Colon (tissue), 2 donors: ENCODE data around the gene EPS8.
"Not testable (repeated sequence)": the region's sequence is repeated elsewhere in the genome, so short reads cannot be mapped to it uniquely, and the experiment has no call there.

ENCODE experiments used
- FAIRE-seq: peaks from 2 replicates; lab custom pipeline; 2012; peaks lifted over from hg19 to GRCh38; lab: Jason Lieb, UNC
- donor health status: control.
- donor health status: control.

EPS8 gene

DNA sequence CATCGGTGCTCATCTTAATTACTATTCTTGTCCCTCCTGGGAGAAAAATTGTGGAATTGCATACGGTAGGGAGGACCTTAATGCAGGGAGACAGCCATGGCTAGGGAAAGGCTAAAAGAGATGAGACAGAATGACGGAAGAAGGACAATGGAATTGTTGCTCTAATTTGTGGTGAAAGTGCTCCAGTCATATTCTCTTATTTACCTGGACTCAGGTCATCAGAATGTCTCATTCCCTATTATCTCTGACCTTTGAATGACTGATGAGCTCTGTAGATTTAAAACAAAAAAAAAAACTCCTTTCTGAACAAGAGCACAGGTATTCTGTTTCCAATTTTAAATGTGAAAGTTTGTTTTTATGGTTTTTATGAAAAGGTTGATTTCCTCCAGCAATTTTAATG lies 8.6 kb upstream of the EPS8 start:
- no peak for FAIRE-seq

DNA sequence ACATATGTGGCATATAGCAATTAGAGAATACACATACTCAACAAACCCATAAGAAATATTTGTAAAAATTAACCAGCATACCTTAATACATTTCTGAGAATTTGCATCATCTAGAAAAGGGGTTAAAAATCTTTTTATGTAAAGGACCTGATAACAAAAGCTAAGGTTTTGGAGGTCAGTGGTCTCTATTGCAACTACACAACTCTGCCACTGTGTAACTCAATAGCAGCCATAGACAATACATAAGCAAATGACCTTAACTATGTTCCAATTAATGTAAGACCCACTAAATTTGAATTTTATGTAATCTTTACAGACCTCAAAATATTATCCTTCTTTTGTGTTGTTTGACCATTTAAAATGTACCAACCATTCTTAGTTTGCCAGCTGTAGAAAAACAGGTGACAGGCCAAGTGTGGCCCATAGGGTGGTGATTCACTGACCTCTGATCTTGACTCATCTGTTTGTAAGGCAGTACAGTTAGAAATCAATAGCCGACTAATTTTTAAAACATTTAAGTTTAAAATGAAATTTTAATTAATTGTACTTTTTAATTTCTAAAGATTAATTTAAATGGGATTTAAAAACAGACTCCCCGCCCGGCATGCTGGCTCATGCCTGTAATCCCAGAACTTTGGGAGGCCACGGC lies 7.4 kb upstream of the EPS8 start:
- peak; percentile 73 for FAIRE-seq

DNA sequence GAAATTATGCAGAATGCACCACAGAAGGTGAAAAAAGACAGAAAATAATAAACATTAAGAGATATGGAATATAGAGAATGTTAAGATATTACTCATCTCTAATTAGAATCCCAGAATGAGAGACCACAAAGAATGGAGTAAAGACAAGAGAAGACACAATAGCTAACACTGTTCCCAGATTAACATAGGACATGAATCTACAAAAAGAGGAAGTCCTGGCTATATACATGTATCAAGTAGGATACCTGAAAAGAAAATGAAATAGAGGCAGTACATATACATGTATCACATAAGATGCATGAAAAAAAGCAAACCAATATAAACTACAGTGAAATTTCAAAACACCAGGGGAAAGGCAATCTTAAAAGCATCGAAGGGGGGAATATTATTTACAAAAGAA lies 5.6 kb upstream of the EPS8 start:
- no peak for FAIRE-seq

DNA sequence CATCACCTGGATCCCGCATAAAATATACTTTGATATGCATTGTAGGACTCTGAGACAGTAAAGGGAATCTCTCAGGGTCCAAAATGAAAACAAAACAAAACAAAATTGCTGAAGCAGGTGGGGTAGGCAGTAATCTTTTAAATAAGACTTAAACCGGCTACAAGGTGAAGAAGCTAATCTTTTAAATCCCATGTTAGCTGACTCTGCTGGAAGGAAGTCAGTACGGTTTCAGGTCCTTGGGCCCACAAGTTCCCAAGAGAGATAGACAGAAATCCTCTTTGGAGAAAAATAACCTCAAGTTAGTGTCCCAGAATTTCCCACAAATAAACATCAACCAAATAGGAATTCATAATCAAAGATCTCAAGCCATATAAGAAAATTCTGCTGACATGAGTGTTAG lies 5.0 kb upstream of the EPS8 start:
- FAIRE-seq: no peak

DNA sequence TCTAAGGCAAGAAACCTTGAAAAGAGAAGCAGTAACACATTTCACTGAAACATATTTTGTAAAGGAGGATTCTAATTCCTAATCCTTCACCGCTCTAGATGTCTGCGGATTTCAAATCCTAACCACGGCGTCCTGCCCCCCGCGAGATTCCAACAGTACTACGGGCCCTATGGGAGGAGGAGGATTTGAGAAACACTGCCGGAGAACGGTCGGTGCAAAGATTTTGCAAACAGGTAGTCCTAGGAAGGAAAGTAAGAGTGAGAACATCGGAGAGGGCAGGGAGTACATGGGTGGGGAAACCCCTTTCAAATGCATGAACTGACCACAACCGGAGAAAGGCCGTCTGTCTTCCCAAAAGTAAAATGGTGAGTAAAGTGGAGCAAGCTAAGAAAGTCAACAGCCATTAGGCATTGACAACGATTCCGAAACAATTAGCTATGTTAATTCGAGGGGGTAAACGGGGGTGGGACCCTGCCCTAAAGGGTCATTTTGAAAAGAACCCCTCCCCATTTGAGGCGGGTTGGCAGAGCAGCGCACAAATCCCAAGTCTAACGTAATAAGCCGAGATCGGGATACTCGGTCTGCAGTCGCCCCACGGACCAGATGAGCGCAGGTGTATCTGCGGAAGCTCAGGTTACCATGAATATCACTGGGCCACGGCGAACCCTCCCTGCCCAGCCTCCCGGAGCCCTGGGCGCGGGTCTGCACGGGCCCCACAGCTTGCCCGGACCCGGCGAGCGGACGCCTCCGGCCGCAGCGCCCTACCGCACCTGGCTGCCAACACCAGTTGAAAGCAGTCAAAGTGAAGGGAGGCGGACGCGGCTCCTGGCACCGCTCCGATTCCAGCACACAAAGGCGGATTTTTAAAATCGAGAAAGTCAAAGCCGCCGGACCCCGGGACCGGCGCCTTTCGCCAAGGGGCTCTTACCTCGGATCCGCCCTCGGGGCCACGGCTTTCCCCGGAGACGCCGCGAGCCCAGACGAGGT lies 662 bp downstream of the EPS8 start:
- FAIRE-seq: no peak

DNA sequence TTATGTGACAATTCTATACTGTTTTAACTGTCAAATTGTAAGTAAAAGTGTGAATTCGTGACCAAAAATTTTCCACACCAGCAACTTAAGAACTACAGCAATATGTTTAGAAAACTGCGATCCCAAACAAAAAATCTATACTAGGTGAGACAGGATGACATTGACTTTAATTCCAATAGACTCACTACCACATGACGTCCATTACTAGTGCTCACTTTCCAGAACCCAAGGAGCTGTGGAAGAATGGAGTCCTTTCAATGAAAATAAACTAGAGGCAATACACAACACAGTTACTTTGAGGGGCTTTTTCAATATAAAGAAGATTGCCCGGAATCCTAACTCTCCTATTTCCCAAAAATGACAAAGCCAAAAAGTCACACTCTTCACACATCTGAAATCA lies 1.4 kb downstream of the EPS8 start:
- no peak for FAIRE-seq

DNA sequence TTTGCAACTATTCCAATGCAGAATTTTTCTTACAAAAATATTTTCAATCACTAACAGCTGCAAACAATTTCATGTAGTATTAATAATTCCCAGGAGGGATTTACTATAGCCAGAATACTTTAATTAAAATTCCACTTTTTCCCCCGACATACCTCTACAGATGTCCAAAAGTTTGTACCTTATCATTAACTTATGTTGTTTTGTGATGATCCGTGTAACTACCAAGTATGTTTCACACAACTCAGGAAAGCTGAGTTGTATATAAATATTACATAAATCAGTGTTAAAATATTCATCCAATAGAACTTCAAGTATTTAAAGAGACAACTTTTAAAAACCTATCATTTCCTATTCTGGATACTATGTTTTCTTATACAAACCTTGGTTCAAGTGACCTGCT lies 2.4 kb downstream of the EPS8 start:
- FAIRE-seq: peak; percentile 18

DNA sequence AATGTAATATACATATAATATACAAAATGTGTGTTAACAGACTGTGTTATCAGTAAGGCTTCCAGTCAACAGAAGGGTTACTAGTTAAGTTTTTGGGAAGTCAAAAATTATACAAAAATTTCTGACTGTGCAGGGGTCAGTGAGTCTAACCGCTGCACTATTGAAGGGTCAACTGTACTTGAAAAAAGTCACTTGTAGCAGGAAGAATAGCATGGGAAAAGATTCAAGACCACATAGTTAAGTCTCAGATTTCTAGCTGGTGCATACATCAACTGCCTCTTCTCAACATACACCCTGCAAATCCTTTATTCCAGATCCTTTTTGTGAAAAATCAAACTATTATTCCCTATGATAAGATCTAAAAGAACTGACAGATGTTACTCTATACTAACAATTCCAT lies 5.9 kb downstream of the EPS8 start:
- no peak for FAIRE-seq

DNA sequence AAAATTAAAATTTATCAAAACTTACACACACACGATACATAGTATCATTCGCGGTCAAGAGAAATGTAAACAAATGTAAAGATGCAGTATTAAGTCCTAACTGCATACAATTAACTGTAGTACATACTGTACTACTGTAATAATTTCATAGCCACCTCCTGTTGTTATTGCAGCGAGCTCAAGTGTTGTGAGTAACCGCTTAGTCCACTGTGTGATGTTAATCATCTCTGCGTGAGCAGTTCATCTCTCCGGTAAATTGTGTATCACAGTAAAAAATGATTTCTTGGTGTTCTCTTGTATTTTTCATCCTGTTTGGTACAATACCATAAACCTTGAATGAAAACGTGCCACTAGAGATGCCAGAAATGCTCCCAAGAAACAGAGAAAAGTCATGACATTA lies 6.5 kb downstream of the EPS8 start:
- no peak for FAIRE-seq

DNA sequence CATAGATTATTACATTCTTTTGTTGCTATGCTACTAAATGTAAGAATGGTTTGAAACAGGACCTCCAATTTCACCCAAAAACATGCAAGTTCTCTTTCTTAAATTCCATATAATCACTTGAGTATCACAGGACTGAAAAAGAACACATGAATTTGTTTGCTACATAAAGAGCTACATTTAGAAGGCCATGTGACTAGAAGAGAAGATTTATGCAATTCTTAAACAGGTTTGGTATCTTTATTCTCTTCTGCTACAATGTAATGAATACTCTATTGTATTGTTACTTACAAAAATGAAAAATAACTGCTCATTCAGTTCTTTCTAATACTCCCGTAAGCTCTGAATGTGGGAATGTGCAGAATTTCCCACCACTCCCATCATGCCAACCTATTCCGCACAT lies 9.3 kb downstream of the EPS8 start:
- peak; percentile 65 for FAIRE-seq

DNA sequence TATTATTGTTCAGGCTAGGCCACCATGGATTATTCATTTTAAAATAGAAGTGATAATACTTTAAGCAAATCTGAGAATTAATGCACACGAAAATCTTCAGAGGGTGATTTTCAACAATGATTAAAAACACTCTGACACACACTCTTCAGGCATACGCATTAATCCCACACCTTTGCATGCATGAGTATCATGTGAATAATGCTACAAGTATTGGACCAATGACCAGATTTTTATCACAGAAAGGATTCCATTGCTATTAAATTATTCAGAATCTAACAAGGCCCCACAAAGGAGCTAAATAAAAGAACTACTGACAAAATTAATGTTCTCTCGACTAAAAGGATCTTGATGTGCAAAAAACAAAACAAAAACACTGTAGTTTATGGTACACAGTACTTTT lies 11.1 kb downstream of the EPS8 start:
- FAIRE-seq: no peak

DNA sequence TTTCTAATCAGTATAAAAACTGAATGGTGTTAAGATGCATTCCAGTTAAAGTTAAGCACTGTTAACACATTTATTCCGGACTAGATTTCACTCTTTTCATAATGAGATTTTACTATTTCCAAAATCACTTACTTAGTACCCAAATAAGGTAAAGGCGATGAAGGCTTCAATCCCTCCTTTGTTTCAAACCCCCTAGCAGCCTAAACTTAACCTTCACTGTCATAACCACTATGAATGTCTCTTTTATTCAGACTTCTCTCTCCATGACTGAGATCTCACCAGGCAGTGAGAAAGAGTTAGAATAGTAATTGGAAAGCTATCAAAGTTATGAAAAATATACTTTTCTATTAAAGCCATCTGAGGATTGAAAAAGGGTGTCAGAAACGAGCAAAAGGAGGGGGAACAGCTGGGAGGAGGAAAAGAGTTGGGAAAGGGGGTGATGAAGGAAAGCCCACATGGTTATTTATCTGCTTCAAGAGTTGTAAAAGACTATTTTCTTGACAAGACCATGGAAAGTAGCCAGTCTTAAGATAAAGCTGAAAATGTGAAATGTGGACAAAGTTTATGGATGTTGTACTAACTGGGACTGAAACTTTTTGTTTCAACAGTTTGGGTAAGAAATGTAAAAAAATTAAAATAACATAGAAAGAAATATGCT lies 11.7 kb downstream of the EPS8 start:
- FAIRE-seq: no peak

DNA sequence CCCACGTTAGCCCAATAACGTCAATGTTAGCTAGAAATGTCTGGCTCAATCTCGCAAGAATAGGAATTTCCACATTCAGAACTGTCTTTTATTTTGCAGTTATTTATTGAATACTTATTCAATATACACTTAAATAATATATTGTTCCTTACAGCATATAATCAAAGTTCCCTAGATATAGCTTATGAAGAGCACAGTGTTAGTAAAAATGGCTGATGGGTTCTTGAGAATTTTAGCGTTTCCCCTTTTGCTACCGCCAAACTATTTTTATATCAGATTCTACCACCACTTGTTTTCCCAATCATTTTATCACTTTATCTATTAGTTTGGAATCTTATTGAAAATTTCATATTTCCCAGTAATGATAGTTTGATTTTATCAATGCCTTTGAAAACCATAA lies 12.7 kb downstream of the EPS8 start:
- no peak for FAIRE-seq

DNA sequence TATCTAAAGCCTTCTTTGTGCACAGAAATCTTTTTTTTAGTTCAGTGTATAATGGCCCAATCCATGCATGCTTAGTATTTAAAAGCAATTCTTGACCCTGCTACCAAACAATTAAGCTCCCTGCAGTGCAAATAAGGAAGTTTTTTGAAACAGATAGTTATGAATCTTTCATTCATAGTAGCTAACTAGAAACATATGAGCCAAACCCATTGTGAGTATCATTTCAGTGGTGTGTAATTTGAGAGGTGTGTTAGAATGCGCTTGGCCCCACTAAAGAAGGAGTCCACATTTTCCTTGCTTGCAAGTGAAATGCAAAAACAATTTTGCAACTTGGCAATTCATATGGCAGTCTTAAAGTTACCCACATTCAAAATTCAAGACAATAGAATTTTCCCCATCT lies 14.4 kb downstream of the EPS8 start:
- no peak for FAIRE-seq

DNA sequence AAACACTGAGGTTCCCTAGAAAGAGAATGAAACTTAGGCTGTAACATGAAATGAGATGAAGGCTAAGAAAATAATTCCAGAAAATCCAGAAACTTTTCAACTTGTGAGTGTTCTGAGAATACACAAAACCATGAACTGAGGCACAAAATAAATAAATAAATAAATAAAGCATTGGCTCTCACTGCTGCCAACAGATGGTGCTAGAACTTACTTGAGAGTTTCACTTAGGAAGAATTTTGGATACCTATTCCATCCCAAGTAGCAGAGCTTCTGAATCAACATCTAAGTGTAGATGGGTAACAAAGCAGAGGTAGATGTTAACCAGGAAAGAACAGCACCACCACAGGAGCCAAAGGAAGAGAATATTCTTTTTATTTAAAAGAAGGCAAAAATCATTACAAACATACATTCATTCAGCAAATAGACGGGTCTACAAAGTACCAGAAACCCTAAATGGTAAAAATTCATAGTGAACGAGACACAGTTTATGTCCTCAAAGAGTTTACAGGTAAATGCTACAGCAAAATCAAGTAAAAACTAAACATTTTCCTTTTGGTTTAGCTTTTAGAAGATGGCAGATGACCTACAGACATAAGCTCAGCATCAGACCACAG lies 16.7 kb downstream of the EPS8 start:
- no peak for FAIRE-seq

DNA sequence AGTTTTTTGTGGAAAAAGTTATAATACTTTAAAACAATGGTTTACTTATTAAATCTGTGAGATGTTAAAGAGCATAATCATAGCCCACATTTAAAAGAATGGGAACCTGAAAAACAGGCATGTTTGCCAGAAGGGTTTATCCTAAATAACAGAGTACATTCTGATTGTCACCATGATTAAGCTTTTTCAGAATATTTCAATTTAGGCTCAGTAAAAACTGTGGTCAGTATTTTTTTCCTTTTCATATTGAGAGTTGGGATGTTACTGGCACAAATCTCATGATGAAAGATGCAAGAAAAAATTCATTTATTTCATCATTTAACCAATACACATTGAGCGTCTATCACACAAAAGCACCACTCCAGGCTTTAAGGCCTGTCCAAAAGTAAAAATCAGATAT lies 18.6 kb downstream of the EPS8 start:
- FAIRE-seq: no peak

DNA sequence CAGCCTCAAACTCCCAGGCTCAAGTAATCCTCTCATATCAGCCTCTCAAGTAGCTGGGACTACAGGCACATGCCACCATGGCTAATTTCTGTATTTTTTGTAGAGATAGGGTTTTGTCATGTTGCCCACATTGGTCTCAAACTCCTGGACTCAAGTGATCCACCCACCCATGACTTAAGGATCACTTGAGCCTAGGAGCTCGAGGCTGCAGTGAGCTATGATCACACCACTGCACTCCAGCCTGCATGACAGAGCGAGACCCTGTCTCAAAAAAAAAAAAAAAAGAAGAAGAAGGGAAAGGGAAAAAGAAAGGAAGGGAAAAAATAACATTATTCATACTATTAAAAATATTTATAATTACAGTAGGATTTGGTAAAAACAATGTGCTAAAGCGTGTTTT lies 19.2 kb downstream of the EPS8 start:
- no peak for FAIRE-seq

DNA sequence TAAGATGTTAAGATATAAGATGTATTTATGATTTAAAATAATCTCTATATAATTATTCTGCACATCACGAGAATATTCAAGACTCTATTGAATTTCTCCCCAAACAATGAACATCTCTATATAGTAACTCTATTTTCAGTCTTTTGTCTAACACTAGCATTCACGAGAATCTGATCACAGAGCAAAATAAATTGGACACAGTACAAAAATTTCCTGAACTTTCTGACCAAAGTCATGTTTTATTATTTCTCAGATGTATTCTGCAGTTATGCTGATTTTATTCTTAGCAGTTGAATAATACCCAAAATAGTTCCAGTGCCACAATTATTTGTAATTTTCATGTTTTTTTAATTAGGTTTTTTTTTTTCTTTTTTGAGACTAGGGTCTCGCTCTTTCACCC lies 19.6 kb downstream of the EPS8 start:
- no peak for FAIRE-seq

DNA sequence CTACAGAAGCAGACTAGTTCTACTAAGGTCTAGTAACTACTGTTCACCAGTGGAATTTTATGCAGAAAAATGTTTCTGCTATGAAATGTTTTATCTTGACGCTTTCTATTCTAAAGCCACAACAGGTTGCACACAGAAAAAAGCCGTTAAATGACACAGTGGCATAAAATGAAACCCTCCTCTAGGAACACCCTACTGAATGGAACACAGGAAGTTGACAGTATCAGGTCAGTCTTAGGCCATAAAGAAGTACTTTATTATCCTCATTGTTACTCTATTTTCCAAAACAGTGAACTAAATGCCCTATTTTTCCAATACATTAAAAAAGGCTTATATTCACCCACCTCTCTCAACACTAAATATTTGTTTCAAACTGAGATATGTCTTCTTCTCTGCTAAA lies 21.9 kb downstream of the EPS8 start:
- no peak for FAIRE-seq

DNA sequence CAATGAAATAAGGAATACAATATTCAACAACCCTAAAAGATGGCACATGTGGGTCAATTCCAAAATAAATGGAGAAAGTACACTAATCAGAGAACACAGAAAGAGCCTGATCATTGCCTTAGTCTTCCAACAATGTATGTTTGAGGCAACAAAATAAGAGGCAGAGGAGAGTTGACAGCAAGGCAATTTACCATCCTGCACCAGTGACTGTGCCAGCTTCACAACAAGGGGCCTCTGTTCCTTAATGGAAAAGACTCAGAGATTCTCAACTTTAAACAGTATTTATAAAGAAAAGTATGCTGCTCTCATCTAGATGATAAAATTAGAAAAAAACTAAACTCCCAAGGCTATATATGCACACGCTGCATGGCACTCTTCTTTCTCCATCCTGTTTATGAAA lies 25.9 kb downstream of the EPS8 start:
- FAIRE-seq: no peak

DNA sequence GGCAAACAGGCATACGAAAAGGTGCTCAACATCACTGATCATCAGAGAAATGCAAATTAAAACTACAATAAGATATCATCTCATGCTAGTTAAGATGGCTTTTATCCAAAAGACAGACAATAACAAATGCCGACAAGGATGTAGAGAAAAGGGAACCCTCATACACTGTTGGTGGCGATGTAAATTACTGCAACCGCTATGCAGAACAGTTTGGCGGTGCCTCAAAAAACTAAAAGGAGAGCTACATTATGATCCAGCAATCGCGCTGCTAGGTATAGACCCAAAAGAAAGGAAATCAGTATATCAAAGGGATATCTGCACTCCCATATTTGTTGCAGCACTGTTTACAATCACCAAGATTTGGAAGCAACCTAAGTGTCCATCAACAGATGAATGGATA lies 27.0 kb downstream of the EPS8 start:
- FAIRE-seq: not testable (repeated sequence)

DNA sequence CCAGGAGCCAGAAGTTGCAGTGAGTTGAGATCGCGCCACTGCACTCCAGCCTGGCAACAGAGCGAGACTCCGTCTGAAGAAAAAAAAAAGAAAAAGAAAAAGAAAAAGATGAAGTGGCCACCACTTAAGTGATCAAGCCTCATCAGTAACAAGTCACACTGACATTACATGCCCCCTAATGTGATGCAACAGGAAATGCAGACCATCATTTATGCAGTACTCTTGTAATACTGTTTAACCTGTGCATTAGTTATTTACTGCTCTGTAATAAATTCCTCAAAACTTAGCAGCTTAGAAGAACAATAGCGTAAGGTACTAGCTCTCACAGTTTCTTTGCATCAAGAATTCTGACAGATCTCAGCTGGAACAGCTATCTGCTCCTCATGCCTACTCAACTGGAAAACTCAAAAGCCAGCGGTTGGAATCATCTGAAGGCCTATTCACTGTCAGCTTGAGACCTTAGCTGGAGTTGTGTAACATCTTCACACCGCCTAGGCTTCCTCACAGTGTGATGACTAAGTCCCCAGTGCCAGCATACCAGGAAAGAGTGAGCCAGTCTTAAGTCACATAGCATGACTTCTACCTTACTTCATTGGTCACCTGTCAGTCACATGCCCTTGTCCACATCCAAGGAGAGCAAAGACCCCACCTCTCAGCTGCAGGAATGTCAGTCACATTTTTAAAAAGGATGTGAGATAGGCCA lies 31.5 kb downstream of the EPS8 start:
- FAIRE-seq: no peak
